HTR-8/SVneo (cell line): ENCODE data around the gene SULT6B1.
"Not testable (repeated sequence)": the region's sequence is repeated elsewhere in the genome, so short reads cannot be mapped to it uniquely, and the experiment has no call there.

Experiments used
- DNase-seq: peaks from one replicate; pipeline ENCODE4 v3.0.0; 2011; ENCODE audit warnings: low spot score, mixed read lengths; ENCODE audit not compliant: insufficient read length
- FAIRE-seq: peaks from 2 replicates; lab custom pipeline; 2011; peaks lifted over from hg19 to GRCh38; lab: Jason Lieb, UNC

Gene SULT6B1, protein sequence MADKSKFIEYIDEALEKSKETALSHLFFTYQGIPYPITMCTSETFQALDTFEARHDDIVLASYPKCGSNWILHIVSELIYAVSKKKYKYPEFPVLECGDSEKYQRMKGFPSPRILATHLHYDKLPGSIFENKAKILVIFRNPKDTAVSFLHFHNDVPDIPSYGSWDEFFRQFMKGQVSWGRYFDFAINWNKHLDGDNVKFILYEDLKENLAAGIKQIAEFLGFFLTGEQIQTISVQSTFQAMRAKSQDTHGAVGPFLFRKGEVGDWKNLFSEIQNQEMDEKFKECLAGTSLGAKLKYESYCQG

DNA sequence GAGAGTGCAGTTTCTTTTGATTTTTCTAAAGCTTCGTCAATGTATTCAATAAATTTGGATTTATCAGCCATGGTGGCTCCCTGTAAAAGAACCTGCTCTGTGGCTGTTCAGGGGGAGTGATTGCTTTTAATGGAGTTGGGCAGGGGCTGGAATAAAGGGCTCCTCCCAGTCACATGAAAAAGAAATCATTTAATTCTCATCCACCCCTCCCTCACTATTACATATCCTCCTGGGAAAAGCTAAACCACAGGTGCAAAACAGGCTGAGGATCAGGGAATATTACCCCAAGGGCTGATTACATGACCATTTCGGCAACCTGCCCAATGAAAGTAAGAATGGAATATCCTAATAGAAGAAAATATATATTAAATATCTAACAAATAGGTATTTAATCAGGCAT lies at the start of gene SULT6B1:
SULT6B1 (minus strand) TSS at position 101 of the 400 bp plus-strand sequence; CDS start at position 71, 30 bp downstream.
- FAIRE-seq, result no peak
- no peak for DNase-seq

DNA sequence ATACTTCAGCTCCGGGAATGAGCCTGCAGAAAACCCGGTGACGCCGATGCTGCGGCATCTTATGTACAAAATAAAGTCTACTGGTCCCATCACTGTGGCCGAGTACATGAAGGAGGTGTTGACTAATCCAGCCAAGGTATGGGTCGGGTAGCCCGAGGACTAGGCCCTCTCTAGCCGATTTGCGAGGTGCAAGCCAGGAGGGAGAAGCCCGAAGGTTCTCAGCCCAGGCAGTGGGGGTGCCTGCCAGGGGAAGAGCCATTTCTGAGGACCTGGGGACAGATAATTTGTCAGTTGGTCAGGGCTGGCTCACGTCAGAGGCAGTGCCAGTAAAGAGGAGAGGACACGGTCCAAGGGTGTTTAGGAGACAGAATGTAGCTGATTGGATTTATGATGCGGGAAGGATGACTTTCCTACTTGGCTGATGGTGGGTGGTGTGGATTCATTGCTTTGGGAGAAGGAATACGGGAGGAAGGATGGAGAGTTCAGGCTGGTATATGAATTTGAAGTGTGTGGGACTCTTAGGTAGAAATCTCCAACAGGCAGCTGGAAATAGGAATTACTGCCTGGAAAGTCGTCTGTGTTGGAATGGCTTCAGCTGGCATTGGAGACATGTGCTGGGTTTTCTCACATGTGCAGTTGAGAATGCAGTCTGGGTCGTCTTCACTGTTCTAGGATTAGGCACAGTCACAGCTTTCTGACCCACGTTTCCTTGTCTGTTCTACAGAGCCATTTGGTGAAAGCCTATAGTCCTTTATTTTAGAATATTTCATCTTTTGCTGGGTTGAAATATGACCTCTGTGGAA lies 43.9 kb upstream of the SULT6B1 start:
- peak; percentile 28 for DNase-seq

DNA sequence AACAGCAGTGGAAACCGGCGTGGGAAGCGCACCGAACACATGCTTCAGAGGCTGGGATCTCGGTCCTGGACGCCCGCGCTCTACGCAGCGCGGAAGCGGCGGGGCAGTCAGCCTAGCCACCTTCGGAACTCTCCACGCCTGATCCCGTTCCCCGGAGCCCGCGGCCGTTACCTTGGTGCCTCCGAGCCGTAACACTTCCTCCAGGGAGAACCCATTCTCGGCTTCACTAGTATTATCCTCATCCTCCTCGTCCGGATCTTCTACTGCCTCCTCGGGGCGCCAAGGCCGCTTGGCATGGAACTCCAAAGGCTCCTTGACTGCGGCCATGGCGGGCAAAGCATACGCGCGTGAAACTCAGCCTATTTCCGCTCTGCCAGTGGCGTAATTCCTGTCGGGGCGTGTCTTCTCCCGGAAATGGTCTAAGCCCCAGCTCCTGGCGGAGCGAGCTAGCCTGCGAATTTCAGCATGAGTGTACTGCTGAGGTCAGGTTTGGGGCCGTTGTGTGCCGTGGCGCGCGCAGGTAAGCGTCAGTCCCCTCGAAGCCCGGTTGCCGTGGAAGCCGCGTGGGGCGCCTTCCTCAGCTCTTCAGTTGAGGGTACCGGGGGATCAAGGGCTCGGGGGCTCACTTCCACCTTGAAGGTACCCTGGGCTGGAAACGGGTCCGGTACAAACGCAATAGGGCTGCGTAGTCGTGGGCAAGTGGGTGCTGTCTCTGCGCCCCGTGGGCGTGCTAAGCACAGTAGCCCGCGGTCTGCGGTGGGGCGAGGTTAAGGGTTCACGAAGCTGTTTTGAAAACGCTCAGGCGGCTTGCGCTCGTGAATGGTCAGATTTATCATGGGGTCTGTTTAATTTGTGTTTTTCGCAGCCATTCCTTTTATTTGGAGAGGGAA lies 43.0 kb upstream of the SULT6B1 start, which contains the start of the genes CEBPZ and NDUFAF7:
CEBPZ (minus strand) TSS at position 356 of the 890 bp plus-strand sequence; CDS start at position 327, 29 bp downstream.
NDUFAF7 (plus strand) TSS at position 418 of the 890 bp plus-strand sequence; CDS start at position 466, 48 bp downstream.
- FAIRE-seq (peak; percentile 93), DNase-seq (peak; percentile 97)

More for the DNA sequence above, 43.9 kb upstream of the SULT6B1 start:
- FAIRE-seq, result no peak

DNA sequence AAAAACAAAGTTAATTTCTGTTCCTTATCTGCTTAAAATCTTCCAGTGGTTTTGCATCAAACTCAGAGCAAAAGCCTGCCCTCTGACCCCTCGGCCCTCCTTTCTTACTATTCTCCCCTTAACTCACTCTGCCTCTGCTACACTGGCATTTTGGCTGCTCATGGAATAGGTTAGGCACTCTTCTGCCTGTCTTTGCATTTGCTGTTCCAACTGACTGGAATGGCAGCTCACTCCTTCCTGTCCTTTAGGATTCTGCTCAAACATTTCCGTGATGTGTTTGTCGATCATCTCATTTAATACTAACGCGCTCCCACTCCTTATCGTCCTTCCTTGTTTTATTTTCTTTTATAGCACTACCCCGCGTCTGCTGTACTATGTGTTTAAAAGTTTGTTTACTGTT lies 42.1 kb upstream of the SULT6B1 start:
- FAIRE-seq, result no peak
- DNase-seq, result no peak

DNA sequence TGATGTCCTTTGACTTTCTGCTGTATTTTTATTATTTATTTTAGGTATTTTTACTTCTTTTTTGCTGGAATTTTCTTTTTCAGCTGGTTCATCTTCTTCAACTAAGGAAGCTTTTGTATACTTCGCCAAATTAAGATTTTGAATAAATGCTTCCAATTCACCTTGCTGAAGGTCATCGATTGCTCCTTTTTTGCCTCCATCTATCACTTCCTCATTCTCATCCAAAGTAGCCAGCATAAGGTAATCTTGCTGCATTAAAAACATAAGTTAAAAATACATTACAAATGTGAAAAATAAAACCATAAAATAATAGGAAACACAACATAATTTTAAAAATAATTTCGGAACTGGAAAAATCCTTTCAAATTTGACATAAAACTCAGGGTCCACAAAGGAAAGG lies 40.3 kb upstream of the SULT6B1 start:
- DNase-seq (no peak), FAIRE-seq (no peak)

DNA sequence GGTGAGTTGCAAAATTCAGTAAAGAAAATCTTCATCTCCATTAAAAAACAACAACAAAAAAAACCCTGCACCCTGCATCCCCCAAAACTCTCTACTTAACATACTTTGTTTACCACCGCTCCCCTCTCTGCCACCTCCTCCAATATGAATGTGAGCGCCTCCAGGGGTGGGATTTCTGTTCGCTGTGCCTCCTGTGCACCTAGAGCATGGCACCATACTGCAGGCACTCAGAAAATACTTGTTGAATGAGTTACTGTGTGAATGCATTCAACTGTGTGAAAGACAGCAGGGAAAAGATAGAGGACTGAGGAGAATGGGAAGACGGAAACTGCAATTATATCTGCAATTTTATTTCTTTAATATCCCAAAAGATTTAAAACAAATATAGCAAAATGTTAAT lies 38.4 kb upstream of the SULT6B1 start:
- no peak for DNase-seq
- FAIRE-seq, result no peak

DNA sequence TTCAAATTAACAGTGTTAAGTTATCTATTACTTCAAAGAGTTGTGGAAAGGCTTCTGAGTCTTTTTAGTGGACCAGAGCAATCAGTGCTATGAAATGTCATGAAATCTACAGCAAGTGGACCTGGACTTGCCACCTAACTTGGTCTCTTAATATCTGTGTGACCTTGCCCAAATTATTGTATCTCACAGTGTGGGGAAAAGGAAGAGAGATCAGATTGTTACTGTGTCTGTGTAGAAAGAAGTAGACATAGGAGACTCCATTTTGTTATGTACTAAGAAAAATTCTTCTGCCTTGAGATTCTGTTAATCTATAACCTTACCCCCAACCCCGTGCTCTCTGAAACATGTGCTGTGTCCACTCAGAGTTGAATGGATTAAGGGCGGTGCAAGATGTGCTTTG lies 36.7 kb upstream of the SULT6B1 start:
- not testable (repeated sequence) for FAIRE-seq, DNase-seq

DNA sequence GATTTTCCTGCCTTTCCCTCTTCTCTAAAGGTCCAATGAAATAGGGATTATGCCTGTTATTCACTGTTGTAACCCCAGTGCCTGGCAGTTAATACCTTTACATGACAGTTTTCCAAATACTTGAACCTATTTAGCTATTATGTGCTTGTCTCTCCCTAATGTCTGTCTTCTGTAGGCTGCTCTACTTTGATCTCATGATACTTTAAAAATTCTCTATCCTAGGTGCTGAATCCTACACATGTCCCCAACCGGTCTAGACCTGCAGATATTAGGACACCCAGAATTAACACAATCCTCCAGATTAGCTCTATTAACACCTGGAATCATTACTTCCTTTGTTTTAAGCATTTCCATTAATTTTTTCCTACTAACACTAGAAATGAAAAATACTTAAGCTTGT lies 35.6 kb upstream of the SULT6B1 start:
- DNase-seq (no peak), FAIRE-seq (no peak)

DNA sequence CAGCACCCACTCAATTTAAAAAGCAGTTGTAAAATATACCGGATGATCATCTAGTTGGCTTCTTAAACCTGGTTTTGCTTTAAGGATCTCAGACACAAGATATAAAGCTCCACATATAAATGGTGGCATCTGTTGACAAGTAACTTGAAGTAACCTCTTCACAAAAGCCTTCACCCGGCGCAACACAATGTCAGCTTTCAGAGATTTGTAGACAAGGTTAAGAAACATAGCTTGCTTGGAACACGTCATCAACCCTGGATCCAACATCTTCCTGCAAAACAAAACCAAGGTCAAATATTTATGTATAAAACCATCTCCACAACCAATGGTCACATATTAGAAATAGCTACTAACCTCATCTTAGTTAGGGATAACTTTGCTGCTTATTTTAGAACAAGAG lies 34.7 kb upstream of the SULT6B1 start:
- FAIRE-seq, result no peak
- DNase-seq, result no peak

DNA sequence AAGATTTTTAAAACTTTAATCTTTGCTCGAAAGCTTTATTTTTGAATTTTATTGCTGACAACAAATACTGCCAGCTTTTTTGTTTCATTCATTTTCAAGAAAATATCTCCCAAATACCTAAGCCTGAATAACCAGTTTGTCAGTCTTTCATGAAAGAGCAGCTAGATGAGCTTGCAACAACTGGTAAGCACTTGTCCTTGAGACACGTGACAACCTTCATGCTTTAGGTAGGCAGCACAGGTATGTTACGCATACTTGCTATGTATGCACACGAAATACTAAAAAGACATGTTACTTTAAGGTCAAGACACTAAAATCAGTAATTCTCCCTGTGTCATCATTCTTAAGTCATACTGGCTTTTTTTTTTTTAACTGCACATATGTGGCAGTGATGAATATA lies 30.6 kb upstream of the SULT6B1 start:
- FAIRE-seq, result no peak
- DNase-seq, result no peak

DNA sequence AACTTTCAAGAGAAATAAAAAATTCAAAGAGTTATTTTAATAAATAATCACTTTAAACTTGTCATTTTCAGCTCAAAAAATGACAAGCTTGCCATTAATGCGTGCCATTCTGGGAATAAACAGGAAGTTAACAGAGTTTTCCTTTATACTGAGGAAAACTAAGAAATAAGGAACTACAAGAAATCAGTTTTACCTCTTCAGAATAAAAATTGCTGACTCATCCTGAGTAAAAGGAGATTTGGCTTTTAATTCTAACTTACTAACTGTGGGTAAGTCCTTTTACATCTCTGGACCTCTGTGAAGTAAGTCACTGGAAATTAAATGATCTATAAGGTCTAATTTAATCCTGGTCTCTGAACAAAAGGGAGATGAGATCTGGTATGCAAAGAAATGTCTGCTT lies 26.8 kb upstream of the SULT6B1 start:
- no peak for FAIRE-seq
- DNase-seq, result no peak

DNA sequence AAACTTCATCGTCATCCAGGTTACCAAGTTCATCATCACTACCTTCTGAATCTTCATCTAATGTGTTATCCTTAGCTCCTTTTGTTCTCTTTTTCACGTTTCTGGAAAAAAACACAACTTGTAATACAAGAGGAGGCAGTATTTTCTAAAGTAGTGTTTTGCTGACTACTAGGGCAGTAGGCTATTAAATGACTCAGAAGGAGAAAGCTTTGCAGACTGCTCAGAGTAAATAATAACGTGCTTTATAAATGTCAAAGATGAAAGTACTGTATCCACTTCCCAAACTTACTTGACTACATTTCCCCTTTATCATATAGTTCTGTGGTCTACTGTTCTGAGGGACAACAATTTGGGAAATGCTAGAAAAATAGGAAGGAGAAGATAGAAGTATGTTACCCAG lies 23.5 kb upstream of the SULT6B1 start:
- DNase-seq (no peak), FAIRE-seq (no peak)

DNA sequence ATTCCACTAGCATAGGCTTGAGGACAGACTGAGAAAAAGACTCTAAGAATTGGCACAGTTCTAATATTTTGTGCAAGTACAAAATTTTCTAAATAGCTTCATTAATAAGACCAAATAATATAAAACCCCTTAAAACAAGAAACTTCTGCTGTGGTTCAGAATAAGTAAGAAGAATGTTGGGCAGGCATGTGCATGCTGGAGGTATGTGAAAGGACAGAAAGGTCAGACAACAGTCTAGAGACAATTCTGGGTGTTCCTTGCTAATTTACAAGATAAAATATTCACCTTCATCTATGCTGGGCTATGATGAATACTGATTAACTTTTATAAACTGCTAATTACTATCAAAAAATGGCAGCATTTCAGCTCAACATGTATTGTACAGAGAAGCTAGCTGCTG lies 22.7 kb upstream of the SULT6B1 start:
- FAIRE-seq (no peak), DNase-seq (no peak)

DNA sequence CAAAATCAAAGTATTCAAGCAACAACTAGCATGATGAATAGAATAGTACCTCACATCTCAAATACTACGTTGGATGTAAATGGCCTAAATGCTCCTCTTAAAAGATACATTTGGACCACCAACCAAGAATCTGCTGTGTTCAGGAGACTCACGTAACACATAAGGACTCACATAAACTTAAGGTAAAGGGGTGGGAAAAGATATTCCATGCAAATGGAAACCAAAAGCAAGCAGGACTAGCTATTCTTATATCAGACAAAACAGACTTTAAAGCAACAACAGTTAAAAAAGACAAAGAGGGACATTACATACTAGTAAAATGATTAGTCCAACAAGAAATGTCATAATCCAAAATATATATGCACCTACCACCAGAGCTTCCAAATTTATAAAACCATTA lies 18.3 kb upstream of the SULT6B1 start:
- not testable (repeated sequence) for FAIRE-seq, DNase-seq

DNA sequence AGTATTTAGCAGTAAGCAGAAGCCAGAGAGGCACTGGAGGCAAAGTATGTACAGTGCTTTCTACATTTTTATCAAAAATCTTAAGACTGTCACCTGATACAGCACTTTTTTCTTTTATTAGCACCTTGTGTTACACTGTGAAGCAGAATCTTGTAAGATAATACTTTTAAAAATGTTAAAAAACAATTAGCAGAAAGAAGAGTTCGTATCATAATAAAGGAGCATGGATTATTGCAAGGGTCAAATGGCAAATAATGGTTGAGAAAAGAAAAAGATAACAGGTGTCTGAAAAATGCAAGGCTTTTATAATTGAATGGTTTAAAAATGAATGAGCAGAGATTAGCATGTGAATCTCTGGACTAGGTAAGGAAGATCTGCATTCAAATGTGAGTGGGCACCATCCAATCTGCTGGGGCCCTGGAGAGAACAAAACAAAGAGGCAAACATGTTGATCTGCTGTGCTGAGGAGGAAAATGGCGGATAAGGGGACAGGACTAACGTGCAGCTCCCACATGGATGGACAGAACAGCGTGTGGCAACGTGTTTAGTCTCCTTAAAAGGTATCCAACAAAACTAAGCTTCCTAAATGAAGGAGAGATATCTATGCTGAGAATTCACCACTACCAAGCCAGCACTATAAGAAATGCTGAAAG lies 17.3 kb upstream of the SULT6B1 start:
- DNase-seq, result no peak
- FAIRE-seq, result no peak

DNA sequence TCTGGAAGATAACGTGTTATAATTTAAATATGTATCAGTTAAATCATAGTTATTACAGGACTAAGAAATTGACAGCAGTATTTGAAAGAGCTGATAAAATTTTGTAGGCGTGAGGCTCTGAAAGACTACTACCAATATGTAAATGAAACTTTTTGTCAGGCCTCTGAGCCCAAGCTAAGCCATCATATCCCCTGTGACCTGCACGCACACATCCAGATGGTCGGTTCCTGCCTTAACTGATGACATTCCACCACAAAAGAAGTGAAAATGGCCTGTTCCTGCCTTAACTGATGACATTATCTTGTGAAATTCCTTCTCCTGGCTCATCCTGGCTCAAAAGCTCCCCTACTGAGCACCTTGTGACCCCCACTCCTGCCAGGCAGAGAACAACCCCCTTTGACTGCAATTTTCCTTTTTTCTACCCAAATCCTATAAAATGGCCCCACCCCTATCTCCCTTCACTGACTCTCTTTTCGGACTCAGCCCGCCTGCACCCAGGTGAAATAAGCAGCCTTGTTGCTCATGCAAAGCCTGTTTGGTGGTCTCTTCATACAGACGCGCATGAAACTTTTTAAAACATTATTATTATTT lies 16.7 kb upstream of the SULT6B1 start:
- DNase-seq, FAIRE-seq: not testable (repeated sequence)

DNA sequence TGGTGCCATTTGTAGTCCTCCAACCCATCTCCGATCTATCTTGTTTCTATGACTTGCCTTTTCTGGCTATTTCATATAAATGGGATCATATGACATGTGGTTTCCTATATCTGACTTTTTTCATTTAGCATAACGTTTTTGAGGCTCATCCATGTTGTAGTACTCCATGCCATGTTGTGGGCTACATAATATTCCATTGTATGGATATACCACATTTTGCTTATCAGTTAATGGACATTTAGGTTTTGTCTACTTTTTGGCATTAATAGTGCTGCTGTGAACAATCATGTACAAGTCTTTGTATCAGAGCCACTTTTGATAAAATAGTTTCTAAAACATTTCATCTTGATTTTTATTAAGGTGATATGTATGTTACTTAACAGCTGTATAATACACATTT lies 15.2 kb upstream of the SULT6B1 start:
- FAIRE-seq, result no peak
- DNase-seq, result no peak

DNA sequence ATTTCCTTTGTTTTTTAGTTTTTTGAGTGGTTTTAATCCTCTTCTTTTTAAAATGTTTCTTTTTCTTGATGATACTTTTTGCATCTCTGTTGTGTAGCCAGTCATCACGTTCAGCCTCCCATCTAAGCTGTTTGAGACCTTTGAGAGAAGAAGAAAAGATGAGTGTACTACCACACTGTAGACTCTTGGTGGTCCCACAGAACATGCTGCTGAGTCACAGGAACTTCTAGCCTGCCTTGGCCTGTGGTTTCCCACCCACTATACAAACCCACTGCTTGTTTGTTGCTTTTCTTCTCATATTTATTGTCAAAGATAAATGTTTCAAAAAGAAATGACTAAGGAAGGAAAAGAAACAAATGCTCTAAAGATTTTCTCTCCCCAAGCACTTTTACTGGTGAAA lies 13.3 kb upstream of the SULT6B1 start:
- no peak for DNase-seq
- FAIRE-seq, result no peak

DNA sequence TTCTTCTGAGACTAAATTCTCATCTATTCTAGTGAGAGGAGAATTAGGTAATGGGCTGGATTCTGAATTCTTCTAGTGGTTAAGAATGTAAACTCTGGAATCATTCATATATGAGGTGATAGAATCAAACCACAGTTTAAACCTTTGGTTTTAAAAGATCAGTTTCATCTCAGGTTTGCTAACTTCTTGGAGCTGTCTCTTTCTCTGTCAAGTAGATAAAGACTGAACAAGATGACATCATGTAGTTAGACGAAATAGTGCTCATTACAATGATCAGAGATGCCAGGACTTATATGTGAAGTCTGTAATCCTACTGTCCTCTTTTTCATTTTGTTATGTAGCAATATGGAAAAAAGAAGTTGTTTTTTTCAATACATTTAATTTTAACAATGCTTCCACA lies 12.7 kb upstream of the SULT6B1 start:
- DNase-seq, result no peak
- FAIRE-seq, result no peak
